Measurements from ENCODE around the gene MFGE8. TPM values are rescaled to one million over a fixed set of nuclear protein-coding genes. Genes with fewer than 3 reads are reported as not detected.

MFGE8 gene, protein sequence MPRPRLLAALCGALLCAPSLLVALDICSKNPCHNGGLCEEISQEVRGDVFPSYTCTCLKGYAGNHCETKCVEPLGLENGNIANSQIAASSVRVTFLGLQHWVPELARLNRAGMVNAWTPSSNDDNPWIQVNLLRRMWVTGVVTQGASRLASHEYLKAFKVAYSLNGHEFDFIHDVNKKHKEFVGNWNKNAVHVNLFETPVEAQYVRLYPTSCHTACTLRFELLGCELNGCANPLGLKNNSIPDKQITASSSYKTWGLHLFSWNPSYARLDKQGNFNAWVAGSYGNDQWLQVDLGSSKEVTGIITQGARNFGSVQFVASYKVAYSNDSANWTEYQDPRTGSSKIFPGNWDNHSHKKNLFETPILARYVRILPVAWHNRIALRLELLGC
- 278 to 333 TPM (median 297 TPM) in 5 replicates for total RNA-seq (2022; extraction: Qiagen RNA extraction; ENCODE audit: low read depth)

DNA sequence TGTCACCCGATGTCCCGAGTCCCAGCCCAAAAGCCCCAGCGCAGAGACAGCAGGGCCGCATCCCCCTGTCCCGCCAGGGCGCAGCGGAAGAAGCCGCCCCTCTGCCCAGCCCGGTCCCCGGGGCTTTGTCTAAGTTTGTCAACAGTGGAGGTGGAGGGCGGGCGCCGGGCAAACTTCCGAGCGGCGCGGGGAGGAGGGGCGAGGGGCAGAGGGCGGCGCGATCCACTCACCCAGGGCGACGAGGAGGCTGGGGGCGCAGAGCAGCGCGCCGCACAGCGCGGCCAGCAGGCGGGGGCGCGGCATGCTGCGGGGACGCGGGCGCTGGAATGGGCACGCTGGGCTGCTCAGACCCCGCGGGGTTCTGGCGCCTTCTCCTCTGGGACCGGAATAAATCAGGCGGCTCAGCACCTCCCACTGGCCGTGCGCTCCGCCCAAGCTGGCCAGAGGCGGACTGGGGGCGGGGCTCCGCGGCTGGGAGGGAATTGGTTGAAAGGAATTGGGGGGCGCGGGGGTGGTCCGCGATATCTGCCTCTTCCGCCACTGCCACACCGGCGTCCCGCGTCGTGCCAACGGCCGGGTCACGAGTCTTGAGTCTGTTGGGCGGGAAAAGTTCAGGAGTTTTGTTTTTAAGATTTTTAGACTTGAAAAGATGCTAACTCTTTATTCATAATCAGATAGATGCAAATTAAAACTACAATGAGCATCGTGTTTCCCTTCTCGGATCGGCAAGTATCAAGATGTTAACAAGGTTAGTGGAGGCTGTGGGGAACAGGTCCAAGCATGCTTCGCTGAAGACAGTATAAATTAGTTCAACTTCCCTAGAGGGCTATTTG lies at the start of gene MFGE8:
MFGE8 (minus strand) TSS at position 363 of the 833 bp plus-strand sequence; CDS start at position 303, 60 bp downstream.

DNA sequence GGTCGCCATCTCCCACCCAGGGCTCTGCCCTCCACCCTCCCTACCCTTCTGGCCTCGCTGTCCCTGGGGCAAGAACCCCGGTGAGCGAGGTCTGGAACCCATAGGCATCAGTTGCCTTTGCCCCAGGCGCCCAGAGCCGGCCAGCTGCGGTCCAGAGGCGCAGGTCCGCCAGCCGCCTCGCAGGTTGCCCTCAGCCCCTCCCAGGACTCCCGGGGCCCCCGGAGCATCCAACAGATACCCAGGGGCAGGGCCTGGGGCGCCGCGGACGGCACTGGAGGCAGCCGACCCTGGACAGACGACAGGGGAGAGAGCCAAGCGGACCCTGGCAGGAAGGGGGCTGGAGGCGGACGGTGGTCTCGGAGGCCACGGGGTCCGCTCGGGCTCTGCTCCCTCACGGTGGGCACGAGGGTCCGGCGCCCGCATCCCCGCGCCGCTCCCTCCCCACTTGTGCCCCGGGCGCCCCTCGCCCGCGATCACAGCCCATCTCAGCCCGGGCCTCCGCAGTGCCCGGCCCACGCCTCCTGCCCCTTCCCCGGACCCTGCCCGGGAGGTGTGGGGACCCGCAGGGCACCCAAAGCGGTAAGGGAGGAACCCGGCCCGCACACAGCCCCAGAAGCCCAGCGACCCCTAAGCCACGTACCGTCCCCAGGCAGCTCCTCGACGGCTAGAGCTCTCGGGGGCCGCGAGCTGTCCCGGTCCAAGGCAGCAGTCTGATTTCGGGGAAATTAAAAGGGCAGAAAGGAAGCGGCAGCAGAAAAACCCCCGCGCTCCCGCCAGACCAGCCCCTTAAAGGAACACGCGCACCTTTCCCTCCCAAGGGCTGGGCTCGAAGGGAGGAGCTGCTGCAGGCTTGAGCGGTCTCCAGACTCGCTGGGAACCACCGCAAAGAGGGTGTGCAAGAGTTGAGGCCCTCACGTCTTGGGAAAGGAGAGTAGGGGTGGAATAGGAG lies 18.1 kb downstream of the MFGE8 start, which contains the start of gene HAPLN3:
HAPLN3 (minus strand) TSS at position 726 of the 949 bp plus-strand sequence. CDS start 8,246 bp downstream, outside the sequence.

Other genes with a start within 250 kb of the MFGE8 start
- gene ACAN, start 109.9 kb downstream of the MFGE8 start, total RNA-seq (2022; extraction: Qiagen RNA extraction; ENCODE audit: low read depth) = 0.41 to 1.1 TPM (median 0.86 TPM) in 5 replicates
- gene HAPLN3, start 17.8 kb downstream of the MFGE8 start, total RNA-seq (2022; extraction: Qiagen RNA extraction; ENCODE audit: low read depth) = 22.9 to 25.6 TPM (median 23.5 TPM) in 5 replicates
- gene ABHD2, start 175.1 kb upstream of the MFGE8 start, total RNA-seq (2022; extraction: Qiagen RNA extraction; ENCODE audit: low read depth) = 102 to 171 TPM (median 152 TPM) in 5 replicates

Measured in A549 treated with GW870086 at 1 μM for 4 hours (cell line).